ENCODE data around the gene IL20RA. TPM values are rescaled to one million over a fixed set of nuclear protein-coding genes. Genes with fewer than 3 reads are reported as not detected.
A peak's percentile ranks its signal among the peaks of the same experiment; 100 is the strongest.

The IL20RA gene
- total and polyA plus RNA-seq, 2 of the 8 experiments (the other 6 are each of a cell fraction or from before 2014, with no cell fraction given) = 1.3 to 1.7 TPM

GRCh38 chr6:137045222-137045789, 541 bp upstream of the IL20RA start:
- Histone ChIP-seq H3K9ac (replicated peaks in 1 of 4; ENCODE audit: extremely low read depth in 1 of 4, low read depth in 3 of 4, low read length in 3 of 4) (no peak overlapping the region), H3K14ac (ENCODE audit: insufficient read length) (no peak overlapping the region), H4K91ac (replicated peaks; ENCODE audit: insufficient read length, low read length) (no peak overlapping the region), H3K27ac (ENCODE audit: low read depth, low read length) (no peak overlapping the region), H3K79me1 (ENCODE audit: low read depth, low read length) (no peaks in the 10 kb centered on the region), H2AK5ac (ENCODE audit: low read depth, low read length) (no peak overlapping the region), H3K4ac (replicated peaks; ENCODE audit: insufficient read length, low read depth, low read length) (no peak overlapping the region), H3K23ac (ENCODE audit: insufficient read length) (no peak overlapping the region), H3K9me3 (ENCODE audit: insufficient read depth in 2 of 2, low read depth in 1 of 2, low read length in 1 of 2) (no peaks in the 10 kb centered on the region), H3K36me3 (ENCODE audit: control insufficient read depth in 2 of 4, insufficient read depth in 4 of 4, low read length in 3 of 4) (no peaks in the 10 kb centered on the region), H4K5ac (ENCODE audit: insufficient read length, low read depth, low read length) (no peak overlapping the region), H3K18ac (ENCODE audit: extremely low read depth, low read length) (no peak overlapping the region), H3K4me1 (replicated peaks in 1 of 4; ENCODE audit: control insufficient read depth in 3 of 4, insufficient read depth in 4 of 4, low read length in 3 of 4) (no peaks in the 10 kb centered on the region), H2BK12ac (ENCODE audit: low read depth, low read length) (no peak overlapping the region), H4K8ac (ENCODE audit: extremely low read depth, insufficient read depth, low read length) (no peak overlapping the region), H4K20me1 (replicated peaks in 1 of 2; ENCODE audit: control insufficient read depth in 1 of 2, insufficient read depth in 2 of 2, low read length in 2 of 2) (no peaks in the 10 kb centered on the region), H3K4me2 (ENCODE audit: insufficient read depth in 1 of 2, low read depth in 2 of 2, low read length in 2 of 2) (peak overlapping the region; percentile 53 to 78), H2BK5ac (ENCODE audit: low read depth, low read length) (no peak overlapping the region), H2AFZ (ENCODE audit: low read length) (peak overlapping the region; percentile 78; the same call in 1 of the 2 replicates), H3K27me3 (replicated peaks in 1 of 4; ENCODE audit: control insufficient read depth in 3 of 4, extremely low read depth in 1 of 4, insufficient read depth in 3 of 4, low read length in 3 of 4) (peaks cover 0 to 30% (median 16%) of the 10 kb centered on the region in 4 experiments; a peak in 6 of 7 replicates), H3K23me2 (ENCODE audit: low read depth, low read length) (peaks cover 5% of the 10 kb centered on the region; the same call in 1 of the 2 replicates), H2BK20ac (ENCODE audit: low read length) (no peak overlapping the region), H3K4me3 (ENCODE audit: extremely low read depth in 1 of 4, insufficient read depth in 2 of 4, low read depth in 3 of 4, low read length in 4 of 4) (peak overlapping the region in 2 of 4 experiments; percentile 45 to 77; a peak in 3 of 8 replicates), H3K56ac (replicated peaks; ENCODE audit: insufficient read length, low read depth, low read length) (no peak overlapping the region), H2BK120ac (replicated peaks; ENCODE audit: low read depth, low read length) (no peak overlapping the region), H2BK15ac (ENCODE audit: low read length) (no peak overlapping the region), H3K79me2 (ENCODE audit: control insufficient read depth in 1 of 2, insufficient read depth in 2 of 2, low read length in 2 of 2) (no peaks in the 10 kb centered on the region)
- no peak for FAIRE-seq
- ChIA-PET POLR2A (ENCODE audit: partially characterized antibody) (interaction anchor here (1.5 kb wide), 1 partner anchor 10 kb away, joined by 4 read pairs; no protein-coding TSS in a partner anchor), CTCF (ENCODE audit: partially characterized antibody) (interaction anchor here (0.6 to 1.6 kb wide), 5 partner anchors 11 to 94 kb away, joined by 3 to 6 read pairs (median 4); no protein-coding TSS in a partner anchor)
- DNase-seq (ENCODE audit: low read depth in 1 of 2, low spot score in 2 of 2) = no peak
- WGBS, 2 experiments (ENCODE audit: extremely low coverage in 1 of 2, insufficient coverage in 1 of 2, insufficient read length in 1 of 2, insufficient replicate concordance in 2 of 2, low coverage in 1 of 2, low lambda C conversion rate in 2 of 2, missing lambda C conversion rate in 1 of 2) = 82% methylated on average over 7 of the region's 7 CpGs; no CpG with 5 or more reads in 1 of the 2 experiments
- no peak for TF ChIP-seq BACH1 (IDR thresholded peaks at IDR 0.05; ENCODE audit: low read length)
- no peak for TF ChIP-seq EP300 (IDR thresholded peaks at IDR 0.05; ENCODE audit: borderline replicate concordance in 1 of 2, low read depth in 2 of 2, low read length in 2 of 2)
- TF ChIP-seq BRCA1 (IDR thresholded peaks at IDR 0.05; ENCODE audit: low read depth, low read length) = no peak
- TF ChIP-seq RNF2 (IDR thresholded peaks at IDR 0.05; ENCODE audit: borderline replicate concordance, low read depth, low read length, missing control alignments, poor library complexity, severe bottlenecking) = no peak
- no peak for TF ChIP-seq CHD2 (IDR thresholded peaks at IDR 0.05; ENCODE audit: low read length)
- no peak for TF ChIP-seq SIRT6 (IDR thresholded peaks at IDR 0.05; ENCODE audit: low read length)
- no peak for TF ChIP-seq NANOG (IDR thresholded peaks at IDR 0.05; ENCODE audit: insufficient read depth, low read depth, low read length, poor library complexity, severe bottlenecking)
- no peak for TF ChIP-seq POU5F1 (IDR thresholded peaks at IDR 0.05; ENCODE audit: low read depth, low read length)
- TF ChIP-seq ATF3 (IDR thresholded peaks at IDR 0.05; ENCODE audit: insufficient read depth, low read depth, low read length) = no peak
- TF ChIP-seq, protein P1, sequence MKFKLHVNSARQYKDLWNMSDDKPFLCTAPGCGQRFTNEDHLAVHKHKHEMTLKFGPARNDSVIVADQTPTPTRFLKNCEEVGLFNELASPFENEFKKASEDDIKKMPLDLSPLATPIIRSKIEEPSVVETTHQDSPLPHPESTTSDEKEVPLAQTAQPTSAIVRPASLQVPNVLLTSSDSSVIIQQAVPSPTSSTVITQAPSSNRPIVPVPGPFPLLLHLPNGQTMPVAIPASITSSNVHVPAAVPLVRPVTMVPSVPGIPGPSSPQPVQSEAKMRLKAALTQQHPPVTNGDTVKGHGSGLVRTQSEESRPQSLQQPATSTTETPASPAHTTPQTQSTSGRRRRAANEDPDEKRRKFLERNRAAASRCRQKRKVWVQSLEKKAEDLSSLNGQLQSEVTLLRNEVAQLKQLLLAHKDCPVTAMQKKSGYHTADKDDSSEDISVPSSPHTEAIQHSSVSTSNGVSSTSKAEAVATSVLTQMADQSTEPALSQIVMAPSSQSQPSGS (IDR thresholded peaks at IDR 0.05; ENCODE audit: low read length) = no peak
